Testis (tissue), 2 donors: ENCODE measurements around the gene BMP10.

Experiments
- POLR2A ChIP-seq: fragments of 450-650 bp; IDR thresholded peaks from one replicate; pipeline ENCODE4 v1.6.1; 2017; ENCODE audit warnings: antibody characterized with exemption, mild to moderate bottlenecking, moderate library complexity
- TF ChIP-seq, protein P1 (sequence below), 3 experiments: fragments of 450-650 bp in 2 of 3; fragments of 200-600 bp in 1 of 3; sonication (generic) in 1 of 3; IDR thresholded peaks; one replicate each; pipeline ENCODE4 v1.5.1; 2016 to 2019; ENCODE audit warnings: antibody characterized with exemption in 3 of 3, mild to moderate bottlenecking in 2 of 3, moderate library complexity in 1 of 3

DNA sequence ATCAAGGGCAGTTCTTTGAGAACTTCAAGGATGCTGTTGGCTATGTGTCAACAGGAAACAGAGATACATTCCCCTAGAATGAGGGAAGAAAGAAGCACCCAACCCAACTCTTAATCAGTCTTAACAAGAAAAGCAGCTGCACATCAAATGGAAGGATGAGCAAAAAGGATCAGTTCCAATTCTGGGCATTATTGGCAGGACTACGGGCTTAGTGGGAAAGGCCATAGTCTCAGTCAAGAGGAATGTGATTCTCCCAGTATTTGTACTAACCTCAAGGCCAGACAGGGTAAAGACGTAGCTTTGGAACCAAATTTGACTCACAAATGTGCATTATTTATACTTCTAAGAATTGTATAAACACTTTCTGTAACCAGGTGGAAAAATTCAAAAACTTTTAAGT lies 18.2 kb downstream of the BMP10 start:
- TF ChIP-seq, protein P1, sequence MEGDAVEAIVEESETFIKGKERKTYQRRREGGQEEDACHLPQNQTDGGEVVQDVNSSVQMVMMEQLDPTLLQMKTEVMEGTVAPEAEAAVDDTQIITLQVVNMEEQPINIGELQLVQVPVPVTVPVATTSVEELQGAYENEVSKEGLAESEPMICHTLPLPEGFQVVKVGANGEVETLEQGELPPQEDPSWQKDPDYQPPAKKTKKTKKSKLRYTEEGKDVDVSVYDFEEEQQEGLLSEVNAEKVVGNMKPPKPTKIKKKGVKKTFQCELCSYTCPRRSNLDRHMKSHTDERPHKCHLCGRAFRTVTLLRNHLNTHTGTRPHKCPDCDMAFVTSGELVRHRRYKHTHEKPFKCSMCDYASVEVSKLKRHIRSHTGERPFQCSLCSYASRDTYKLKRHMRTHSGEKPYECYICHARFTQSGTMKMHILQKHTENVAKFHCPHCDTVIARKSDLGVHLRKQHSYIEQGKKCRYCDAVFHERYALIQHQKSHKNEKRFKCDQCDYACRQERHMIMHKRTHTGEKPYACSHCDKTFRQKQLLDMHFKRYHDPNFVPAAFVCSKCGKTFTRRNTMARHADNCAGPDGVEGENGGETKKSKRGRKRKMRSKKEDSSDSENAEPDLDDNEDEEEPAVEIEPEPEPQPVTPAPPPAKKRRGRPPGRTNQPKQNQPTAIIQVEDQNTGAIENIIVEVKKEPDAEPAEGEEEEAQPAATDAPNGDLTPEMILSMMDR (IDR thresholded peaks at IDR 0.05): no peak
- TF ChIP-seq POLR2A: no peak
